ENCODE results near the gene CST6.

Gene CST6

DNA sequence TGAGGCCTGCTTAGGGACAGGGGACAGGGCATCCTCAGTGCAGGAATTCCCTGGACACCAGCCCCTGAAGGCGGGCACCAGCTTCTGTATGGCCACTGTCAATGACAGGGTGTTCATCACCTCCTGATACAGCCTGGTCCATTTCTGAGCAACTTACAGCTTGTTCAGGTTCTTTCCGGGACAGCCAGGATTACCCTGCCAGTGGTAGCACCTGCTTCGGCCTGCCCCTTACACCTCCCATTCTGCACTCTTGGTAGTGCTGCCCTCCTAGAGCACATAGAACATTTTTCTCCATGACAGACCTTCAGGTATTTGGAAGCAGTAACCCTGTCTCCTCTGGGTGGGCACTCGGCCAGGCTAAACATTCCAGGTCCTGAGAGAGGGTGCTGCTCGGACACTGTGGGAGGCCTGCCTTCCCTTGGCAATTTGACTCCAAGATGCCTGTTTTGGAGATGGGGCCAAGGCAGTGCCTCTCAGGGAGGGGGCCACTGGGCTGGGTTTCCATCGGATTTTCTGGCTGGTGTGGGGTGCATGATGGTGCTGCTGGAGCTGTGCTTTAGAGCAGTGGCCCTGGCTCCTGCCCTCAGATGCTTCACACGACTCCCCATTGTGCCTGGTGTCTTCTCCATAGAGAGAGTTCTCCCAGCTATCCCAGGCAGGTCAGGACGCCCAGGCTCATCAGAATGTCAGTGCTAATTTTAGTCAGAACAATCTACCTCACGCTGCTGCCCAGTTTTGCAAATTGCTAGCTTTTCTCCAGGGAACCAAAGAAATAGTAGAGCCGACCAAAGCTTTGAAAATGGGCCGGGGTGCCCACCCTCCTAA lies 35.9 kb downstream of the CST6 start:
- no peak overlapping the region for H3K4me3 Mint-ChIP-seq
- peaks cover 34% of the 10 kb centered on the region for H3K4me1 Mint-ChIP-seq
- no peak overlapping the region for H3K27ac Mint-ChIP-seq
- H3K9me3 Mint-ChIP-seq = no peaks in the 10 kb centered on the region
- no peaks in the 10 kb centered on the region for H3K27me3 Mint-ChIP-seq
- peaks cover 5% of the 10 kb centered on the region for H3K36me3 Mint-ChIP-seq

- Mint-ChIP-seq H3K27ac (peak within 1 kb of the TSS; percentile 68), H3K4me1 (peaks cover 43% of the 10 kb centered on the region), H3K36me3 (peaks cover 10% of the 10 kb centered on the region), H3K9me3 (no peaks in the 10 kb centered on the region), H3K27me3 (no peaks in the 10 kb centered on the region), H3K4me3 (peak within 1 kb of the TSS; percentile 12)
Measured at GRCh38 chr11:66048547-66049323, 36.9 kb downstream of the CST6 start, which contains the start of gene GAL3ST3. TSS of gene GAL3ST3 (minus strand) at chr11:66049161. CDS start at chr11:66045415, 3,746 bp downstream.

- Mint-ChIP-seq H3K4me3 (peak overlapping the region; percentile 99), H3K27ac (peak overlapping the region; percentile 97), H3K4me1 (peaks cover 38% of the 10 kb centered on the region), H3K9me3 (no peaks in the 10 kb centered on the region), H3K36me3 (peaks cover 15% of the 10 kb centered on the region), H3K27me3 (no peaks in the 10 kb centered on the region)
Measured at GRCh38 chr11:66050581-66051231, 38.9 kb downstream of the CST6 start.

DNA sequence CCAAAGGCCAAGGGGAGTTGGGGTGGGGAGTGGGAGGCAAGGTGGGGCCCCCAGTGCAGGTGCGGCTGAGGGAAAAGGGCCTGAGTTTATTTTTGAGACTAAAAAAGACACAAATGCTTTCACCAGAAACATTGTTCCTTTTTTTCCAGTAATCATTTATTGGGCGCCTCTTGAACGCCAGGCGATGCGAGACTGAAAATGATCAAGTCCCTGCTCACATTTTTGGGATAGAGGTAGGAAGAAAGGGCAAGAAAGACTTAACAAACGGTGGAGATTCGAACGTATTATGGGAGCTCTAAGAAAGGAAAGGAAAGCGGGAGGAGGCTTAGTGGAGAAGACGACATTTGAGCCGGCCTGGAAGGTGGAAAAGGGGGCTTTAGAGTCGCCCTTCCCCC lies 39.6 kb downstream of the CST6 start:
- Mint-ChIP-seq H3K27ac (peak overlapping the region; percentile 97), H3K36me3 (peaks cover 15% of the 10 kb centered on the region), H3K9me3 (no peaks in the 10 kb centered on the region), H3K27me3 (no peaks in the 10 kb centered on the region), H3K4me1 (peaks cover 36% of the 10 kb centered on the region), H3K4me3 (peak overlapping the region; percentile 99)

DNA sequence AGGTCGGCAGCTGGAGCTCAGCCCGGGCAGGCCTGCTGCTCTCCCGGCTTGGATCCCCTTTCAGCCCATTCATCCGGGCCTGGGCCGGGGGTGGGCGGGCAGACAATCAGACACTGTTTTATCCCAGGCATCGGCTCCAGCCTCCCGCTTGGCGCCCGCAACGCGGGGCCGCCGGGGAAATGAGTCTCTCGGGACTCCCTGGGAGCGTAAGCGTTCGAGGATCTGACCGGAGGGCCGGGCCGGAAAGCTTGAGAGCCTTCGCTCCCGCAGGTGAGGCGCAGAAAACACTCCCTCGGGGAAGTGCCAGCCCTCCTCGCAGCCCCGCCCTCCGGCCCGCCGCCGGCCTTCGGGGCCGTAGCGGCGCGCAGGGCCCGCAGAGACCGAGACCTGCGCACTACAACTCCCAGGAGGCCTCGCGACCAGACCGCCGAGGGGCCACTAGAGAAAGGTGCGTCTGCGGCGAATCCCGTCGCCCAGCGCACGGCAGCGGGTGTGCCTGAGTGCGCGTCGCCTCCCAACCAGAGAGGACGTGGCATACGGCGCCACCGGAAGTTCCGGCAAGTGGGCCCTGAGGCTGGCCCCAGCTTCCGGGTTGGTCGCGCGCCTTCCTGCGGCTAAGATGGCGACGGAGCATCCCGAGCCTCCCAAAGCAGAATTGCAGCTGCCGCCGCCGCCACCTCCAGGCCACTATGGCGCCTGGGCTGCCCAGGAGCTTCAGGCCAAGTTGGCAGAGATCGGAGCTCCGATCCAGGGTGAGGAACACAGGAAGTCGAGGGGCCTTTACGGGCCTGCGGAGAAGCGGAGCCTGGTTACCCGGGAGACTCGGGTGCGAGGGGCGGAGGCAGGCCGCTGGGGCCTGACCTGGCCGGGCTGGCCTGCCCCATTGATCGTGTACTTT lies 40.2 kb downstream of the CST6 start, which contains the start of gene SF3B2:
SF3B2 (plus strand) TSS at position 599 of the 898 bp plus-strand sequence; CDS start at position 620, 21 bp downstream.
- Mint-ChIP-seq H3K4me1 (peaks cover 36% of the 10 kb centered on the region), H3K27me3 (no peaks in the 10 kb centered on the region), H3K36me3 (peaks cover 15% of the 10 kb centered on the region), H3K27ac (peak within 1 kb of the TSS; percentile 99), H3K9me3 (no peaks in the 10 kb centered on the region), H3K4me3 (peak within 1 kb of the TSS; percentile 99)

- peaks cover 17% of the 10 kb centered on the region for H3K36me3 Mint-ChIP-seq
- peak overlapping the region; percentile 99 for H3K4me3 Mint-ChIP-seq
- H3K27me3 Mint-ChIP-seq = no peaks in the 10 kb centered on the region
- peak overlapping the region; percentile 99 for H3K27ac Mint-ChIP-seq
- peaks cover 39% of the 10 kb centered on the region for H3K4me1 Mint-ChIP-seq
- no peaks in the 10 kb centered on the region for H3K9me3 Mint-ChIP-seq
Measured at GRCh38 chr11:66052664-66052982, 40.8 kb downstream of the CST6 start.

DNA sequence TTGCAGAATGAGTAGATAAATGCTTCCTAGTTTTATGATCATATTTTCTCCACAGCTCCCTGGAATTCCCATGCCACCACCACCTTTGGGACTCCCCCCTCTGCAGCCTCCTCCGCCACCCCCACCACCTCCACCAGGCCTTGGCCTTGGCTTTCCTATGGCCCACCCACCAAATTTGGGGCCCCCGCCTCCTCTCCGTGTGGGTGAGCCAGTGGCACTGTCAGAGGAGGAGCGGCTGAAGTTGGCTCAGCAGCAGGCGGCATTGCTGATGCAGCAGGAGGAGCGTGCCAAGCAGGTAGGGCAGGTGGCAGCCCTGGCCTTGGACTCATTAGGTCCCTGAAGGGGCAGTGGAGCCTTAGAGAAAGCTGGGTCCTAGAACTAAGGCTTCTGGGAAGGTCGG lies 43.2 kb downstream of the CST6 start:
- H3K4me3 Mint-ChIP-seq = no peak overlapping the region
- H3K9me3 Mint-ChIP-seq = no peaks in the 10 kb centered on the region
- H3K27me3 Mint-ChIP-seq = no peaks in the 10 kb centered on the region
- no peak overlapping the region for H3K27ac Mint-ChIP-seq
- H3K36me3 Mint-ChIP-seq = peaks cover 23% of the 10 kb centered on the region
- H3K4me1 Mint-ChIP-seq = peaks cover 45% of the 10 kb centered on the region

DNA sequence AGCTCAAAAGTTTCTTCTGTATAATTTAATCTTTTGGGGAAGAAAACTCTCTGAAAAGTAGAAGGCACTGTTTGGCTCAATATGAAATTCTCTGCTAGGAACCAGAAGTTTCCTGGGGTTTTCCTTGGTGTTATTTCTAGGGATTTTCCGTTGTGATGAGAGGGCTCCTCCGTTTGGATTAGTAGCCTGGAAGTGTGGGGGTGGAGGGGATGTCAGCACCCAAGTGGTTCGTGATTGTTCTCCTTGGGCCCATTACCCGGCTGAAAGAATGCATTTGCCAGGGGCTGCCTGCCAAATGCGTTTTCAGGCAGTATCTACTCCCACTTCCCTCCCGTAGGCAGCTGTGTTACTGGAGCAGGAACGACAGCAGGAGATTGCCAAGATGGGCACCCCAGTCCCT lies 44.7 kb downstream of the CST6 start:
- Mint-ChIP-seq H3K36me3 (peaks cover 32% of the 10 kb centered on the region), H3K4me3 (no peak overlapping the region), H3K27me3 (no peaks in the 10 kb centered on the region), H3K27ac (no peak overlapping the region), H3K9me3 (no peaks in the 10 kb centered on the region), H3K4me1 (peaks cover 49% of the 10 kb centered on the region)

DNA sequence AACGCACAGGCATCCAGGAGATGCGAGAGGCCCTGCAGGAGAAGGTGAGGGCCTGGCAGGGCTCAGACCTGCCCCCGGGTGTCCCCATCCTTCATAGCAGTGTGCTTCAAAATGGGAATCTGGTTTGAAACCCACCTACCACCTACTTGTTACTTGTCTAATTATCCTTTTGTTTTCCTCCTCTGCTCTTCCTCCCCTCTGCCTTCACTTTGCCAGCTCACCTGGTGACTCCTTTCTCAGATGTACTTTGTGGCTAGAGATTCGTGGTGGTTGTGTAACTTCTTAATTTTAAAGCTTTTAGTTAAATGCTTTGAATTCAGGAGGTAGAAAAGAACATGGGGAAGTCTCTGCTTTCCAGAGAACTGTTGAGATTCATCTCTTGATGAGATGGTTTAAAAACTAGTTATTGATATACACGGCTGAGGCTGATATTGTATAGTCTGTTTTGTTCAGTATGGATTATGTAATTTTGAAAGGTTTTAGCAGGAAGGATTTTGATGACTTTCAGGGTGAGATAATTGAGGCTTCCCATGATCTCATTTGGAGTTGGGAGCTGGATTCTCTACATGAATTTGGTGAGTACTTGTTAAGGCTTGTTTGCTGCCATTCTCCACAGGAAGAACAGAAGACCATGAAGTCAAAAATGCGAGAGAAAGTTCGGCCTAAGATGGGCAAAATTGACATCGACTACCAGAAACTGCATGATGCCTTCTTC lies 48.3 kb downstream of the CST6 start:
- no peak overlapping the region for H3K4me3 Mint-ChIP-seq
- peaks cover 37% of the 10 kb centered on the region for H3K36me3 Mint-ChIP-seq
- no peaks in the 10 kb centered on the region for H3K27me3 Mint-ChIP-seq
- H3K27ac Mint-ChIP-seq = peak overlapping the region; percentile 60
- peaks cover 46% of the 10 kb centered on the region for H3K4me1 Mint-ChIP-seq
- no peaks in the 10 kb centered on the region for H3K9me3 Mint-ChIP-seq

DNA sequence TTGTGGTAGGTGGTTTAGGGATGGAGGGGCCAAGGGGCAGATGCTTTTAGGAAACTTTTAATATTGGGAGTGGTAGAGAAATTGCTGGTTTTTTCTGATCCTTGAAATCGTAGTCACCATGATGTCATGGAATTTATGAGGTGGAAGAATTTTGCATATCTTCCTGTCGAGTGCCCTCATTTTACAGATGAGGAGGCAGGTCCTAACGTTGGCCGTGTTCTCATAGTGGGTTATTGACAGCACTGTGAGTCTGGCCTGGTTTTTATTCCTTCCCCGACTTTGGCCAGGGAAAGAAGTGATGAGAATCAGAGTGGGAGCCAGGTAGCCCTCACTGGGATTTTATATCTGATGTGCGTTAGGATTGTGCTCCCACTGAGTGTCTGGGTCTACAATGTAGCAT lies 49.5 kb downstream of the CST6 start:
- peaks cover 41% of the 10 kb centered on the region for H3K36me3 Mint-ChIP-seq
- H3K4me1 Mint-ChIP-seq = peaks cover 46% of the 10 kb centered on the region
- H3K4me3 Mint-ChIP-seq = peak overlapping the region; percentile 53
- H3K9me3 Mint-ChIP-seq = no peaks in the 10 kb centered on the region
- H3K27ac Mint-ChIP-seq = peak overlapping the region; percentile 95
- H3K27me3 Mint-ChIP-seq = no peaks in the 10 kb centered on the region

DNA sequence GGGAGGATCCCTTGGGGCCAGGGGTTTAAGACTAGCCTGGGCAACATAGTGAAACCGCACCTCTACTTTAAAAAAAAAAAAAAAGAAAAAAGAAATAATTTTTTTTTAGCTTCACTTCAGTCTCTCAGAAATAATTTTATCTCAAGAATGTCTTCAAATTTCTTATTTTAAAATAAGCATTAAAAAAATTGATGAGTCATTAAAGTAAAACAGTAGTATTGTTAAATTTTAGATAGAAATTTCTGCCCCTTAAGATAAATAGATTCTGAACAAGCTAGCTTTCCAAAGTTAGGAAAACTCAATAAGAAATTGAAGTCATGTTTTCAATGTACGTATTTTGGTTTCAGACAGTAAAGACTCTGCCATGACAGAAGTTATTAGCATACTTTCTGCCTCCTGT lies 50.6 kb downstream of the CST6 start:
- Mint-ChIP-seq H3K4me1 (peaks cover 55% of the 10 kb centered on the region), H3K9me3 (no peaks in the 10 kb centered on the region), H3K27ac (peak overlapping the region; percentile 86), H3K4me3 (no peak overlapping the region), H3K27me3 (no peaks in the 10 kb centered on the region), H3K36me3 (peaks cover 41% of the 10 kb centered on the region)
